GM12892 (cell line): ENCODE results near the gene GPN3.

ENCODE experiments used
- POLR2A ChIP-seq: IDR thresholded peaks from 2 replicates; pipeline ENCODE4 v1.6.1; 2011; ENCODE audit warnings: low read depth, low read length, control low read depth
- POLR2AphosphoS5 ChIP-seq: IDR thresholded peaks from 2 replicates; pipeline ENCODE4 v1.6.1; 2011; ENCODE audit warnings: low read depth, low read length, control low read depth
- TAF1 ChIP-seq: IDR thresholded peaks from 2 replicates; pipeline ENCODE4 v1.6.1; 2011; ENCODE audit warnings: low read depth, mild to moderate bottlenecking, control low read depth, low read length, borderline replicate concordance

- TF ChIP-seq POLR2A: no peak
- TF ChIP-seq POLR2AphosphoS5: no peak
- TF ChIP-seq TAF1: no peak
Observed at GRCh38 chr12:110424237-110424636, 43.8 kb downstream of the GPN3 start.
